DMS79 (cell line): ENCODE measurements around the gene UQCC3.
"Not testable (repeated sequence)": the region's sequence is repeated elsewhere in the genome, so short reads cannot be mapped to it uniquely, and the experiment has no call there.

Experiments used
- DNase-seq: peaks from one replicate; lab custom pipeline; 2025; lab: John Stamatoyannopoulos, UW

UQCC3 gene

DNA sequence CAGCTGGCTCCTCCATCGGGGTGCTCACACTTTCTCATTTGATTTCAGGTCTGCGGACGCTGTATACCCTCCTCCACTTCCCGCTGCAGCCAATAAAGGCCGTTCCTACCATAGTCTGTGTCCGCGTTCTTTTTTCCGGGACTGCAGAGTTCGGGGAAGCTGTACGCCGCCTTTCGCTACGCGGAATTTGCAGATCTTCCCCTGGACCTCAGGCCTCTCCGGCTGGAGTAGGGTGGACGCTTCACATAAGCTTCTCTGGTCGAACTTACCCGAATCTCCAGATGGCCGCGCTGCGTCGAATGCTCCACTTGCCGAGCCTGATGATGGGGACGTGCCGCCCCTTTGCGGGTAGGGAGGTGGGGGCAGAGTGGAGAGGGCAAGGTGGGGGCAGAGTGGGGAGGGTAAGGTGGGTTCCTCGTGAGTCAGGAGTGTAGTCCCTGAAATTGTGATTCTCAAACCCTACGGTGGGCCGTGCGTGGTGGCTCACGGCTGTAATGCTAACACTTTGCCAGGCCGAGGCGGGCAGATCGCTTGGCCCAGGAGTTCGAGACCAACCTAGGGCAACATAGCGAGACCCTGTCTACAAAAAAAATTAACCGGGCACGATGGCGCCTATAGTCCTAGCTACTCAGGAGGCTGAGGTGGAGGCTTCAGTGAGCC lies 5.7 kb upstream of the UQCC3 start:
- peak; percentile 19 for DNase-seq

GRCh38 chr11:62666259-62666926 lies 5.1 kb upstream of the UQCC3 start:
- DNase-seq: no peak

GRCh38 chr11:62667460-62667859 lies 4.0 kb upstream of the UQCC3 start:
- no peak for DNase-seq

DNA sequence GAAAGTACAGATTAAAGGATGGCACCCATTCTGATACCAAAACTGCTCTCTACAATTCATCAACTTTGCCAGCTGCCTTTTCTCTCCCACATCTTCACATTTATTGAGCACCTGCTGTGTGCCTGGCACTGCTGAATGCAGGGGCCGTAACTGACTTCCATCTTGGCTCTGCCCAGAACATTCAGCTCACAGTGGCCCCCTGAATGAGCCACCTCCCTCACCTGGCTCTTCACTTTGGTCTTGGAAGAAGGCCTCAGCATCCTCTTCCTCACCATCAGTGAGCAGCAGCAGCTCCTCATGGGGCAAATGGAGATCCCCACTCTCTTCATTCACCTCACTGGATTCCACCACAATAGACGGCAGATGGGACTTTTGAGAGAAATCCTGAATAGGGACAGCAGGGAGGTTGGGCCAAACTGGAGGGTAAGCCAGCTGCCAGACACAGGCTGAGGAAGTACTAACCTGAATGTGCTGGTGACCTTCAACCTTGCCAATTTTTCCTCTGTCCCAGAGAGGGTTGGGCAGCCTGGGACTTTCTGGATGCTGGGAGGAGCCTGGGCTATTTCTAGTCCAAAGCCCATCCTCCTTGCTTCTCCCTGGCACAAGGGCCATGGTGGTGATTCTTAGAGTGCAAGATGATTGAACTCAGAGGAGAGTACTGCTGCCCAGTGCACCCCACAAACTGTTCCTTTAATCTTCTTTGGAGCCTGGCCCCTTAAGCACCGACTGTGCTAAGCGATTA lies 1.9 kb upstream of the UQCC3 start:
- DNase-seq: no peak

DNA sequence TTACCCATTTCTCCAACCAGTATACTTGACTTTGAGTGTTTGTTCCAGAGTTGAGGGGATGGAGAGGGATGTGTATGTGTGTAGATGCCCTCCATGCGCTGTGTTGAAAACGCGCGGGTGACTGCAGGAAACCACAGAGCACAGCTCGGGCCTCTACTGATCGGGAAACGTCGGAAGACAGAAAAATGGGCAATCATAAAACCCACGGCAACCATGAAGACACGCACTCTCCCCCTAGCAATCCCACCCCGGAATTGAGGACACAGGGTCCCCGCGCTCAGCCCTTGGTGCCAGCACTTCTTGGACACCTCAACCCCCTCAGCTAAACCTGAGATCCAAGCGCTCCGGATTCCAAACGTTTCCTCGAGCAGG lies 251 bp upstream of the UQCC3 start:
- DNase-seq: no peak

- no peak for DNase-seq
These were observed 1.7 kb downstream of the UQCC3 start for GRCh38 chr11:62673196-62673525.

DNA sequence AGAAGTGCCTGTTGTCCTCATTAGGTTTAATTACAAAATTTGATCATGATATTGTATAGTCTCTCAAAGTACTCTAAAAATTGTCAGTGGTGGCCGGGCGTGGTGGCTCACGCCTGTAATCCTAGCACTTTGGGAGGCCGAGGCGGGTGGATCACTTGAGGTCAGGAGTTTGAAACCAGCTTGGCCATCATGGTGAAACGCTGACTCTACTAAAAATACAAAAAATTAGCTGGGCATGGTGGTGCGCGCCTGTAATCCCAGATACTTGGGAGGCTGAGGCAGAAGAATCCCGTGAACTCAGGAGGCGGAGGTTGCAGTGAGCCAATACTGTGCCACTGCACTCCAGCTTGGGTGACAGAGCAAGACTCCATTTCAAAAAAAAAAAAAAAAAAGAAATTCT lies 3.9 kb downstream of the UQCC3 start:
- DNase-seq: not testable (repeated sequence)

GRCh38 chr11:62676698-62677097 lies 5.2 kb downstream of the UQCC3 start:
- DNase-seq: no peak

- DNase-seq: no peak
These were observed 5.7 kb downstream of the UQCC3 start for GRCh38 chr11:62677156-62677555.

DNA sequence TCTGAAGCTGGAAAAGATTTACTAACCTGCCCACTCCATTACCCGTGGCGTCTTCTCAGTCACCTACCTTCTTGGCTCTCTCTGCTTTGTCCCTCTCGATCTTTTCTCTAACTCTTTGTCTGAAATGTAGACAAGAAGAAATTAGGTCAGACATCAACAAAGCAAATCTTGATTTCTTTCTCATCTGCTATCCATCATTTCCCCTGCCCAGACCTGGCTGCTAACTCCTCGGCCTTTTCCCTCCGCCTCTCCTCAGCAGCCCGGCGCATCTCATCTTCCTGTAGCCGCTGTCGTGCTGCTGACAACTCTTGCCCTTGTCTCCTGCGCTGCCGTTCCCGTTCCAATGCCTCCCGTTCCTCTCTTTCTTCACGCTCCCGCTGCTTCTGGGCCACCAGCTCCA lies 6.2 kb downstream of the UQCC3 start:
- no peak for DNase-seq

DNA sequence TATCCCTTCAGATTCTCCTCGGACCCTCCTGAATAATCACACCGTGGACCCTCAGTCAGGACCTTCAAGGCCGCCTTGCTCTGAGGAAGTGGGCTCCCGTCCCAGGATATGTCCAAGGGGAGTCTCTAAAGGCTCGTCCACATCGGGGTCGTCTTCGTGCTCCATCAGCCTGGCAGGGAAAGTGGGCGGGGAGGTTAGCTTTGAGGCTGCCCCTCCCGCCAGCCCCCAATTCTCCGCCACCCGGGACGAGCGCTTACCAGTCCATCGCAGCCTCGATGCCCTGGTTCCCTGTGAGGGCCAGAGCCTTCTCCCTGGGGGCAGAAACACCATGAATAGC lies 6.9 kb downstream of the UQCC3 start:
- no peak for DNase-seq

DNA sequence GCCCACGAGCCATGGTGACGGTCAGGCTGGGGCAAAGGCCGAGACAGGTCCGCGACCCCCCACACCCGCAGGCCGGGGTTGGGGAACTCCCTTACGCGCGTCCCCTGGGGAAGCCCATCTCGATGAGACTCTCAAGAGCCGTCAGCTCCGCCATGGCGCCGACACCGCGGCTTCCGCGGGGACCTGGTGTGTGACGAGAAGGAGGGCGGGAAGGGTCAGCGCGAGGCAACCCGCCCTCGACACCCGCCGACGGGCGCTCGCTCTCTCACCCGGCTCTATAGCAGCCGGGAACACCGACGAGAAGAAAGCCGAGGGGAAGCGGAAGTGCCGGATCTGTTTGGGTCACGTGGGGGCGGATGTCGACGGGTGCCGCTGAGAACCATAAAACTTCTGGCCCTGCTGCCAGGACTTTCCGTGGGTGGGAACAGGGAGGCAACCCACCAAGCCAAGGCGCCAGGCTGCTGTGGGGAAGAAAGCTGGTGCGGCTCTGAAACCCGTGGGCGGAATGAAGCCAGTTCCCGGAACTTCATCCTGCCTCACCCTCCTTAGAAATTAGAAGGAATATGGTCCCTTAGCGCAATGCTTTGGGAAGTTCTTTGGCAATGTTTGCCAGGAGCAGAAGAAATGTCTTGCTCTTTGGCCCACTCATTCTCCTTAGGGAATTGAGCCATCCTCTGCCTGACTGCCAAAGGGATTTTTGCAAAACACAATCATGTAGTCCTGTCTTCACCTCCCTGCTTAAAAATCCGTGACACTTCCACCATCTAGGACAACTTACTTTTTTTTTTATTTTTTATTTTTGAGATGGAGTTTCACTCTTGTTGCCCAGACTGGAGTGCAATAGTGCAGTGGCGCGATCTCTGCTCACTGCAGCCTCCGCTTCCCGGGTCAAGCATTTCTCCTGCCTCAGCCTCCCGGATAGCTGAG lies 7.6 kb downstream of the UQCC3 start, which contains the start of gene UBXN1:
TSS of gene UBXN1 (minus strand) at position 304 of the 927 bp plus-strand sequence. CDS start at position 154, 150 bp downstream.
- DNase-seq: peak; percentile 72

GRCh38 chr11:62680825-62681240 lies 9.4 kb downstream of the UQCC3 start:
- DNase-seq: peak; percentile 3

GRCh38 chr11:62682518-62682917 lies 11.0 kb downstream of the UQCC3 start:
- DNase-seq: no peak

DNA sequence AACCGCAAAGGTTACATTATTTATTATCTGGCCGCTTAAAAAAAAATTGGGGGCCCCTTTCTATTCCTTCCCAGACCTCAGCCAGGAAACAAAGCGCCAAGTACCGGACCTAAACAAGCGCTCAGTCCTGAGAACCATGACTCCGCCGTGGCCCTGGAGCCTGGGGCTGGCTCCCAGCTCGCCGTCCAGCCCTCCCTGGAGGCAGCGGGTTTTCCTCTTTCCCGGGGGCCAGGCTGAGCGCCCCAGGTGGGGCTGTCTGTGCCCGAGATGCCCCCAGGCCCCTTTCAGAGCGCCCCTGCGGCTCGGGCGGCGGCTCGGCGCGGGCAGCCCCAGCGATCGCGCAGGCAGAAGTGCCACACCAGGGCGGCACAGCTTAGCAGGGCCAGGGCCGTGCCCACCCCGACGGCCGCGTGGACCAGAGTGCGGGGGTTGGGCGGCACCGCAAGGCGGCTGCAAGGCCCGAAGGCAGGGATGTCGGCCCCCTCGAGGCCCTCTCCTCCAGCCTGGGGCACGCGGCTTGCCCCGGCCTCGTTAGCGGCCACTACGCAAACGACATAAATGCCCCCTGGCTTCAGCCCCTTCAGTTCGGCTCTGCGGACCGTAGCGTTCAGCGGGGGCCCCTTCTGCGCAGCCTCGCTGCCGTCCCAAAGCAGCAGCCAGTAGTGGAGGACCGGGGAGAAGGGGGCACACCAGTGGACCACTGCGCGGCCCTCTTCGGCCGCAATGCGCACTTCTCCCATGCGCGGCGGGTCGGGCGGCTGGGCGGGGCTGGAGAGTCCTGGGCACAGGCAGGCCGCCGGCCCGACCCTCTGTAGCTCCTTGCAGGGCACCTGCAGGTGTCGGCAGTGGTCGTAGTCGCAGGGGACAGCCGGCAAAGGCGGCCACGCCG lies 16.3 kb downstream of the UQCC3 start:
- no peak for DNase-seq

DNA sequence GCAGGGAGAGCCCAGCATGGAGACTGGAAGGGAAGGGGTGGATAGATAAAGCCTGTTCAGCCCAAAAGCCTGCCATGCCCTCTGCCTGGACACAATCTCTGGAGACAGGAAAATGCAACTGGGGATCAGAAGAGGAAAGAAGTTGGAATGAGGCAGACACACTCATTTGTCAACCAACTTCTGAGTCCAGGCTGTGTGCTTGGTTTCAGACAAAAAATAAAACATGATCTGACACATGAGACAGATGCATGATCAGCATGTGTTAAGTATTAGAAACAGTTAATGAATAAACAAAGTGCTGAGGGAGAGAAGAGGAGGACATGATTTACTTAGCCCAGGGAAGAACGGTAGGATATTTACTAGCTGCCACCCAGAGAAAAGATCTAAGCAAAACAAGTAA lies 17.0 kb downstream of the UQCC3 start:
- DNase-seq: no peak

DNA sequence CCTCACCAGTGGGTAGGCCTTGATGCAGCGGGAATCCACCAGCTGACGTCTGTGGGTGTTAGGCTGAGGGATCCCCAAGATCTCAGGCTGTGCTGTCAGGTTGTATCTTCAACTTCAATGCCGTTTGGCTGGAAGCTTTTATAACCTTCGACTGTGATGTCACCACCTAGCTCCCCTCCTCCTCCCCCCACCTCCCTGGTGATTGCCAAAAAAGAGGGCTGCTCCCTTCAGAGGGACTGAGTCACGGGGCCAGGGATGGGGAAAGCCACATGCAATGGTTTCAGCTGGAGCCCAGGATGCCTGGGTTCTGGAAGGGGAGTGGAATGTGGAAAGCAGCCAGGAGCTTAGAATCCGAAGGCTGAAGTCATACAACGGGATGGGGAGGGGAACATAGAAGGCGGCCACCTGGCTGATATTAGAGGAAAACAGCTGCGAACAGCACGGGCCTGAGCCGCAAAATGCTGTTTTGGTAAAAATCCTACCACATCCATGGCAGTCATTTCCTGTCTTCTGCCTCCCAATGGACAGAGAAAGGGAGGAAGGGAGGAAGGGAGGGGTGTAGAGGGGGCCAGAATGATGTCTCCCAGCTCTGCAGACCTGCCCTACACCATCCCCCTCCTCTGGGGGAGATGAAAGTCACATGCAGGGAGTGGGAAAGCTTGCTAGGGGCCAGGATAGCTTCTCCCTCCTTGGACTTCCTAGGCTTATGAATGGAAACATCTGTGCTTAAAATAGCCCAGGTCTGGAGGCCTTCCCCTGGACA lies 18.1 kb downstream of the UQCC3 start, which contains the start of gene LRRN4CL:
TSS of gene LRRN4CL (minus strand) at position 110 of the 763 bp plus-strand sequence. CDS start 1,022 bp downstream, outside the sequence.
- no peak for DNase-seq

- DNase-seq: not testable (repeated sequence)
These were observed 22.2 kb downstream of the UQCC3 start for GRCh38 chr11:62693624-62694023.

- DNase-seq: peak; percentile 6
These were observed 23.1 kb downstream of the UQCC3 start for GRCh38 chr11:62694455-62695167.

- DNase-seq: no peak
These were observed 30.8 kb downstream of the UQCC3 start for GRCh38 chr11:62702246-62702645.
